GM10266 (cell line): Measurements from ENCODE around the gene PHRF1.

Source experiments
- DNase-seq: peaks from one replicate; pipeline ENCODE4 v3.0.0; 2012; ENCODE audit errors: extremely low spot score
- TF ChIP-seq, protein P1 (sequence below): IDR thresholded peaks from 2 replicates; pipeline ENCODE4 v1.5.1; 2012; ENCODE audit warnings: mild to moderate bottlenecking, low read depth; ENCODE audit not compliant: control insufficient read depth, insufficient read depth; ENCODE audit errors: missing control alignments

PHRF1 gene

DNA sequence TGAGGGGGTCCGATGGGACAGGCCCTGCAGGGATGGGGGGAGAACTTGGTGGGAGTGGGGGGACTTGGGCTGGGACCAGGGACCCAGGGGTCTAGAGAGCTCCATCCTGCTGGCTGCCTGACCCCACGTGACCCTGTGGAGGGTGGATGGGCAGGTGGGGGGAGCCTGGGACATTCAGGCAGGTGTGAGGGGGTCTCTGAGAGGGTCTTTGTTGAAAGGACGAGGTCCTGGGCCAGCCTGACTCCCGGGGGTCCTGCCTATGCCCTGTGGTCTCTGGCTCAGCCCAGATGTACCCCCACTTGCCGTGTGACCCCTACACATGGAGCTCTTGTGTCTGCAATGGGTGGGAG lies 31.5 kb upstream of the PHRF1 start:
- TF ChIP-seq, protein P1, sequence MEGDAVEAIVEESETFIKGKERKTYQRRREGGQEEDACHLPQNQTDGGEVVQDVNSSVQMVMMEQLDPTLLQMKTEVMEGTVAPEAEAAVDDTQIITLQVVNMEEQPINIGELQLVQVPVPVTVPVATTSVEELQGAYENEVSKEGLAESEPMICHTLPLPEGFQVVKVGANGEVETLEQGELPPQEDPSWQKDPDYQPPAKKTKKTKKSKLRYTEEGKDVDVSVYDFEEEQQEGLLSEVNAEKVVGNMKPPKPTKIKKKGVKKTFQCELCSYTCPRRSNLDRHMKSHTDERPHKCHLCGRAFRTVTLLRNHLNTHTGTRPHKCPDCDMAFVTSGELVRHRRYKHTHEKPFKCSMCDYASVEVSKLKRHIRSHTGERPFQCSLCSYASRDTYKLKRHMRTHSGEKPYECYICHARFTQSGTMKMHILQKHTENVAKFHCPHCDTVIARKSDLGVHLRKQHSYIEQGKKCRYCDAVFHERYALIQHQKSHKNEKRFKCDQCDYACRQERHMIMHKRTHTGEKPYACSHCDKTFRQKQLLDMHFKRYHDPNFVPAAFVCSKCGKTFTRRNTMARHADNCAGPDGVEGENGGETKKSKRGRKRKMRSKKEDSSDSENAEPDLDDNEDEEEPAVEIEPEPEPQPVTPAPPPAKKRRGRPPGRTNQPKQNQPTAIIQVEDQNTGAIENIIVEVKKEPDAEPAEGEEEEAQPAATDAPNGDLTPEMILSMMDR: no peak
- DNase-seq: no peak

GRCh38 chr11:545171-545570 lies 31.1 kb upstream of the PHRF1 start:
- no peak for DNase-seq
- TF ChIP-seq, protein P1: no peak

- DNase-seq: no peak
- TF ChIP-seq, protein P1: no peak
Measured at GRCh38 chr11:548700-549603, 27.3 kb upstream of the PHRF1 start.

- TF ChIP-seq, protein P1: no peak
- DNase-seq: no peak
Measured at GRCh38 chr11:550021-550745, 26.1 kb upstream of the PHRF1 start.

DNA sequence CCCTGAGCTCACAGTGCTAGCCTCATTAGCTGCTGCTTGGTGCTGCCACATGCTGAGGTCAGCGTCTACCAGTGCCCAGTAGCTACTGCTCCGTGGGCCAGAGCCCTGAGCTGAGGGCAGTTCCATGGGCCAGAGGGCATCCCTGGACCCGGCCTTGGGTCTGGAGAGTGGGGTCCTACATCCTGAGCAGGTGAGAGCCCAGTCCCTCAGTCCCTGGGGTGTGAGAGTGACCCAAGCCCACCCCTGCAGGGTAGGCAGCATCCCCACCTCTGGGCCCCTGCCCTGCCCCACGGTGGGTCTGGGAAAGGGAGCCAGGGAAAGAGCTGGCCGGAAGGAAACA lies 25.6 kb upstream of the PHRF1 start:
- TF ChIP-seq, protein P1: no peak
- no peak for DNase-seq

DNA sequence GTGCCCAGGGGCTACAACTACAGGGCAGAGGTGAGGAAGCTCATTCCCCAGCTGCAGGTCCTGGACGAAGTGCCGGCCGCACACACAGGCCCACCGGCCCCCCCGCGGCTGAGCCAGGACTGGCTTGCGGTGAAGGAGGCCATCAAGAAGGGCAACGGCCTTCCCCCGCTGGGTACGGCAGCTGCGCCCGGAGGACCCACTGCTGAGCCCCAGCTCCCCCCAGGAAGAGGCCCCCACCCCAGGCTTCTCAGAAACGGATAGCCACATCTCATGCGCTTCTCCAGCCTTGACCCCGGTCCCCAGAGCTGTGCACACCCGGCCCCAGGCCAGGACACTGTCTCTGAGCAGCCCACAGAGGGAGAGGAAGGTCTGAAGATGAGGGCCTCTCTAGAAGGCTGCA lies 25.1 kb upstream of the PHRF1 start:
- TF ChIP-seq, protein P1: no peak

DNA sequence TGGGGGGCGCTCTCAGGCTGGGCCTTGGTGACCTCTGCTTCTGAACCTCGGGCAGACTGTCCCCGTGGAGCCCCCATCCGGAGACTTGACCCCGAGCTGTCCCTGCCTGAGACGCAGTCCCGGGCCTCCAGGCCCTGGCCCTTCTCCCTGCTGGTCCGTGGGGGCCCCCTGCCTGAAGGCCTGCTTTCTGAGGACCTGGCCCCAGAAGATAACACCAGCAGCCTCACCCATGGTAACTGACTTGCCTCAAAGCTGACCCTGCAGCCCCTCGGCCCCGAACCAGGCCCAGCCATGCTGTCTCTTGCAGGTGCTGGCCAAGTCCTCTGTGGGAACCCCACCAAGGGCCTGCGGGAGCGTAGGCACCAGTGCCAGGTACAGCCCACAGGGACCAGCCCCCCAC lies 24.7 kb upstream of the PHRF1 start:
- DNase-seq: no peak
- TF ChIP-seq, protein P1: no peak

More for the DNA sequence above, 25.1 kb upstream of the PHRF1 start:
- DNase-seq: no peak
